ENCODE measurements around the gene FARS2.

The FARS2 gene

DNA sequence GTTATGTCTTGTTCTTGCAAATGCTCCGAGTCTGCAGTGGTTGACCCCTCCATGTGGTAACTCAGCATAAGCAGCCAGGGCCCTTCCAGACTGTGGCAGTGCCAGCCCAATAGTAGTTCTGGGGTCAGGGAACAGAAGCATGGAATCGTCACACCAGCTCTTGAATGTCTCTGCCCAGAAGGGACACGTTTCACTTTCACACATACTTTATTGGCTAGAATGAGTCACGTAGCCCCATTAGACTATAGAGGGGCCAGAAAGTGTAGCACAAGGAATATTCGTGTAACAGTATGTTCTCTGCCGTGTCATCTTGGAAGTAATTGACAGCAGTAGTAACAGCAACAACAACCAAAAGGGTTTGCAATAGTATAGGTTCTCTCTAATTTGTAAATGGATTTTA lies 254.7 kb downstream of the FARS2 start:
- H3K4me3 ChIP-seq (ENCODE audit: low read length): no peak overlapping the region
- TF ChIP-seq ZNF274 (IDR thresholded peaks at IDR 0.05; ENCODE audit: low read depth, low read length): no peak

DNA sequence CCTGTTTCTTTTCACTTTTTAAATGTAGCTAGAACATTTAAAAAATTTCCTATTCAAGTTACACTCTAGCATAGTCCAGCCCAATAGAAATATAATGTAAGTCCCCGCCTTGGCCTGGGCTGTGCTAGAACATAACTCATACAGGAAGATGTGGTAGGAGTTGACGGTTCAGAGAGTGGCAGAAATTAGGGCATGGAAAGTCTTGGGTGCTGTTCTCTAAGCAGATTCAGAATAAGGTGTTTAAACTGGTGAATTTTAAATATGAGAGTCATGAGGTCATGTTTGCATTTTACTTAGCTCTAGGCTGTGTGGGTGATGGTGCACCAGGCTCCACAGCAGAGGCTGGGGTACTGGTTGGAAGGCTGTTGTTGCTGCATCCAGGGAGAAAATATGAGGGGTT lies 256.5 kb downstream of the FARS2 start:
- no peak for TF ChIP-seq ZNF274 (IDR thresholded peaks at IDR 0.05; ENCODE audit: low read depth, low read length)
- H3K4me3 ChIP-seq (ENCODE audit: low read length): no peak overlapping the region

DNA sequence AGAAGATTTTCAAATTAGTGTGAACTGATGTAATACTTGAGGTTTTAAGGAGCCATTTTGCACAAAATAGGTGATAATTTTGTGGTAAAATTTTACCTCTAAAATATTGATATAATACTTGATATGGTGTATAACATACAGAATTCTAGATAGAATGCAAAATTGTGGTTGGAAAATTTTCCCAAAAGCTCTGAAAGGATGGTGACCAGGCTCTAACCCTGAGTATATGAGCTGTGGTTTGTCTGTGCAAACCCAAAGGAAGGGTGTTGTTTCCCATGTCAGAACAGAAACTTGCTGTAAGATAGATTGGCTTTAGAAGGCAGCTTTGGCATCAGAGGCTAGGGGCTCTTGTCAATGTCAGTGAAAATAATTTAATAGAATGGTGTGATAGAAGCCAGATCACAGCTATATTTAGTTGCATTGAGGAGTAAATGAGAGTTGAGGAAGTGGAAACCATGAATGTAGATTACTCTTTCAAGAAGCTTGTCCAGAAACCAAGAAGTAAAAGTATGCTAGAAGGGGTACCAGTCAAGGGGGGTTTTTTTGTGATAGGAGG lies 257.7 kb downstream of the FARS2 start:
- no peak overlapping the region for H3K4me3 ChIP-seq (ENCODE audit: low read length)
- TF ChIP-seq ZNF274 (IDR thresholded peaks at IDR 0.05; ENCODE audit: low read depth, low read length): no peak

DNA sequence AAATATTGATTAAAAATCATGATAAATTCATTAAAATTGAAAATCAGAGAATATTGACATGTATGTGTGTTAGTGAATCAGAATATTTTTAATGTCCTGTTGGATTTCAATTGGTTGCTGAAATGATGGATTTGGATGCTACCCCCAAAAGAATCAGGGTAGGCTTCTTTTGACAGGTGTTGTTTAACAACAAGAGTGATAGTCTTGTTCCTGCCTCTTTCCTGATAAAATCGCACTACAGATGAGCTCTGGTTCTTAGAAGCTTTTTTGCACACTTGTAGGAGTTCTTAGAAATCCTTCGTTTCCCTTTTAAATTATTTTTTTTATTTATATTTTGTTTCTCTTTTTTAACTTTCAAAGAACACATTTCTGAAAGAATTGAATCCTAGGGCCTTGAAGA lies 259.5 kb downstream of the FARS2 start:
- no peak overlapping the region for H3K4me3 ChIP-seq (ENCODE audit: low read length)
- no peak for TF ChIP-seq ZNF274 (IDR thresholded peaks at IDR 0.05; ENCODE audit: low read depth, low read length)

DNA sequence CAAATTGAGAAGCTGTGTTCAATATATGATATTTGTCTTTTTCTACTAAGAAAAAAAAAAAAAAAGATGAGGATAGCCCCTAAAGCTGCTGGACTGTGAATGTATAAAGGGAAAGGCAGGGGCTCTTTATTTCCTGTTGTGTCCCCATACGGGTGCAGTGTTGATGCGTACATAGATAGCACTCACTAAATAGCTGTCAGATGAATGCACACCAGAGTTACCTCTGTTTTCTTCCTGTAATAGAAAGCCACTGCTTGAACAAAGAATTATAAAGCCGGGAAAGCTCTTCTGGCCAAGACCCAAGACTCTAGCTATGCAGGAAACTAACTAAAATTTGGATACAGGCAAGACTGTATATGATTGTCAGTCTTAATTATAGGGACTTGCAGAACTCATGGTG lies 260.0 kb downstream of the FARS2 start:
- no peak for TF ChIP-seq ZNF274 (IDR thresholded peaks at IDR 0.05; ENCODE audit: low read depth, low read length)
- H3K4me3 ChIP-seq (ENCODE audit: low read length): no peak overlapping the region

DNA sequence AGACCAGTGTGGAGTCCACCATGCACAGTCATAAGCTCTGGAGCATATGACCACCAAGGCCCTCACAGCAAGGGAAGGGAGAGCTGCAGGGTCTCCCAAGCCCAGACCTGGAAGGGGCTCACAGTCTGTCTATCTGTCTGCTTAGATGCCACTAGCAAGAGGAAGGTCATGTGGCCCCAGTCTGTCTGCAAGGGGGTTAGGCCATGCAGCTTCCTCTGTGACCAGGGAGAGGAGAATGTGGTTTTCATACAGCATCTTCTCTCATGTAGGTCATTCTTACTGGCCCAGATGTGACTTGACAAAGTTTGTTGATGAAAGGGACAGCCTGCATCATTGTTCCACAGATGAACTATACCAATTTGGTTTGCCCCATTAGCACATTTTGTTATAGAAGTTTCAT lies 260.8 kb downstream of the FARS2 start:
- no peak for TF ChIP-seq ZNF274 (IDR thresholded peaks at IDR 0.05; ENCODE audit: low read depth, low read length)
- H3K4me3 ChIP-seq (ENCODE audit: low read length): no peak overlapping the region

DNA sequence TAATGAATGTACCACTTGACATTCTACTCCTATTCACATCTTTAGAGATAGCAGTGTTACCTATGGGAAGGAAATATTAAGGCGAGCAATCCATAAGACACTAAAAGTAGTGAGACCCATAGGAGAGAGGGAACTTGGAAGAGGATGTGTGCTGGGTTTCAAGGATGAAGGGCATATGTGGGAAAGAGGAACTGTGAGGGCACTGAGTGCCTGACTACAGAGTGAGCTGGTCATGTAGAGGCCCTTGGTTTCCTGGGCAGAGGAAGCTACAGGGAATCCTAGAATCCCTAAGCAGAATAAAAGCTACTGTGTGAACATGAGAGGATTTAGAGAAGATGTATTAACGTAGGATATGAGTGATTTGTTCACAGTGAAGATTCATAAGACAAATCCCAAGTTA lies 262.8 kb downstream of the FARS2 start:
- TF ChIP-seq ZNF274 (IDR thresholded peaks at IDR 0.05; ENCODE audit: low read depth, low read length): no peak
- no peak overlapping the region for H3K4me3 ChIP-seq (ENCODE audit: low read length)

DNA sequence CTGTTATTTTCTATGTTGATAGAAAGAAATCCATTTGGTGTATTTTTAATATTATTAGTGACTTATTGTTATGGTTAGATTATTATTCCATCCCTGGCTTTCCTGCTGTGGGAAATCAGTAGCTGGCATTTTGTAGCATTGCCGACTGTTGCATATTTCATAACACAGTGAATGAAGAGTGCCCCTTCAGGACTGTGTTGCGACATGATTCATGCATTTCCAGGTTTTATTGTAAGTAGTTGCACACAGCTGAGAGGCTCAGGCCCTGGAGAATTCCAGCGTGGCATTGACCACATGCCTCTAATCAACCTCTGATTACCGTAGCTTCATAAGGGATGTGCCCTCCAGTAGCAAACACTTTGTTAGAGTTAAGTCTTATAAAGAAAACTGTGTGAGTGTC lies 263.9 kb downstream of the FARS2 start:
- no peak overlapping the region for H3K4me3 ChIP-seq (ENCODE audit: low read length)
- TF ChIP-seq ZNF274 (IDR thresholded peaks at IDR 0.05; ENCODE audit: low read depth, low read length): no peak

DNA sequence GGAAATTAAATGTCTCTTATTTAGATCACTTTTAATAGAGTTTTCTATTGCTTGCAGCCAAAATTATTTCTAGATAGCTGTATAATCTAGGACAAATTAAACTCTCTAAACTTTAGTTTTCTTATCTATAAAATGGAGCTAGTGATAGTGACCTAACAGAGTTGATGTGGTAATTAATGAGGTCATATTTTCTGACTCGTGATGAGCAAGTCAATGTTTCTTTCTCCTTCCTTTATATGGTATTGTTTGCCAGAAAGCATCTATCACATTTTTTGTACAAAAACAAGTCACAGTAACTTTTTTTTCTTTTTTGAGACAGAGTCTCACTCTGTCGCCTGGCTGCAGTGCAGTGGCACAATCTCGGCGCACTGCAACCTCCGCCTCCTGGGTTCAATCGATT lies 267.7 kb downstream of the FARS2 start:
- no peak for TF ChIP-seq ZNF274 (IDR thresholded peaks at IDR 0.05; ENCODE audit: low read depth, low read length)
- H3K4me3 ChIP-seq (ENCODE audit: low read length): no peak overlapping the region

DNA sequence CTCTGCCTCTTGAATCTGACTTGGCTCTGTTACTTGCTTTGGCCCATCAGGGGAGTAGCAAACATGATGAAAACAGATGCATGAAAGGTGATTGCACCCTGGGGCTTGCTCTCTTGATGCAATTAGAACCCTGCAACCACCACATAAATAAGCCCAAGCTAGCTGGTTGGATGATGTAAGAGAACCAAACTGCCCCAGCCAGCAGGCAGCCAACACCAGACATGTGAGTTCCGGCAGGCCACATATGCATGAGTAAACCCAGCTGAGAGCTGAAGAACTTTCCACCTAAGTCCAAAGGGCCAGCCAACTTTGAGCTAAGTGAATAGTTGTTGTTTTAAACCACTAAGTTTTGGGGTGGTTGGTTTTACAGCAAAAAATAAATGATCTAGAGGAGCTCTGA lies 268.4 kb downstream of the FARS2 start:
- H3K4me3 ChIP-seq (ENCODE audit: low read length): no peak overlapping the region
- TF ChIP-seq ZNF274 (IDR thresholded peaks at IDR 0.05; ENCODE audit: low read depth, low read length): no peak

DNA sequence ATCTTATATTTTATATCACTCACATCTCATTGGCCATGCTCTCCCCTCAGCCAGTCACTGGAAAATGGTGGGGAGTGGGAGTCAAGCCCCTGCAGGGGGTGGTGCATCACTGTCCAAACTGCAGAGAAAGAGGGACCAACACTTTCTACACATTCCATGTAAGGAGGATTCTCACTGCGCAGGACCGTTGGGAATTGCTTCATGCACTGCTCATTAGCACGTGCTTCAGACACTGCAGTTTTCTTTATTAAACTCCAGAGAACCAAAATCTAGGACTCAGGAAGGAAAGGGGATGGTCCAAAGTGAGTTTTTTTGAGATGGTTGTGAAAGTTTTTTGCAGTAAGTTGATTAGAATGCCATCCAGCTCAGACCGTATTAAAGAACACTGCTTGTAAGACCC lies 269.8 kb downstream of the FARS2 start:
- H3K4me3 ChIP-seq (ENCODE audit: low read length): no peak overlapping the region
- no peak for TF ChIP-seq ZNF274 (IDR thresholded peaks at IDR 0.05; ENCODE audit: low read depth, low read length)

DNA sequence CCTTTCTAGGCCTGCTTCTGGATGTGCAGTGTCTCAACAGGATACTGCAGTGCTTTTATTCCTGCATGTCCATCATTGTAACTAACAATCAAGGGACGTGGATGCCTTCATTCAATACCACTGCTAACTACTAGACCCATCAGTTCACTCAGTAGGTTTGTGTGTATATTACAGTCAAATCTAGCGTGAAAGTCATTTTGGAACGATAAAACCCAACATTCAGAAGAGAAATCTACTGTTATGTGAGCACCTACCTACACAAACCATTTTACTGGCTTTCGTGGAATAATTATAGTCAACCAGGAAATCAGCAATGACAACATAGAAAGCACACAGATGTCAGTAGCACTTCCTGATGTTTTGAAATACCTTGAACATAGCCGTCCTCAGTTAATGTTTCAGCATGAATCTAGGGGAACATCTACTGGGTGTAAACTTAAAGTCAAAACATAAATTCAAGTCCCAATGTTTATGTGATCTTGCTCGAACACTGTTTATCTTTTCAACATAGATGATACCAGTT lies 270.6 kb downstream of the FARS2 start:
- no peak for TF ChIP-seq ZNF274 (IDR thresholded peaks at IDR 0.05; ENCODE audit: low read depth, low read length)
- no peak overlapping the region for H3K4me3 ChIP-seq (ENCODE audit: low read length)

DNA sequence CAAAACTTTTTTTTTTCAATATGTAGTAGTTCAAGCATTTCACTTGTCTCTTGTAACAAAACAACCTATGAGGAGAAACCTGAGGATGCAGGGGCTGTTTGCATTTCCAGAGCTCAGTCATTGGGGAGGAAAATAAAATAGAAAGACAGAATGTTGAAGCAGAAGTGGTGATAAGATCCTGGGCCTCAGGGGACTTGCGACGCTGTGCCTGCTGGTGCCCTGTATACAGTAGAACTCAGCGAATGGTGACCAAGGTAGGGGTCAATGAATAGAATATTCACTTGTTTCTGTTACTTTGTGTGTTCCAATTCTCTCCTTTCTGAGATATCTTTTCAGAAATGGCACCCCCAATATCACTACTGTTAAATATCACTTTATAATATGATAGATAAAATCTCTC lies 271.6 kb downstream of the FARS2 start:
- no peak overlapping the region for H3K4me3 ChIP-seq (ENCODE audit: low read length)
- TF ChIP-seq ZNF274 (IDR thresholded peaks at IDR 0.05; ENCODE audit: low read depth, low read length): no peak

DNA sequence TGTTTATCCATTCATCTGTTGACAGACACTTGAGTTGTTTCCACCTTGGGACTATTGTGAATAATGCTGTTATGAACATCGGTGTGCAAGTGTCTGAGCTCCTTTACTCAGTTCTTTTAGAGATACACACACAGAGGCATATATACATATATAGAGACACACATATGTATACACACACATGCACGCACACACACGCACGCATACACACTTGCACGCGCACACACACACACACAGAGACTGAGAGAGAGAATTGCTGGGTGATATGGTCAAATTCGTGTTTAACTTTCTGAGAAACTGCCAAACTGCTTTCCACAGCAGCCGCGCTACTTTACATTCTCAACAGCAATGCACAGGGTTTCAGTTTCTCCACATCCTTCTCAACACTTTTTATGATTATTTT lies 273.3 kb downstream of the FARS2 start:
- no peak overlapping the region for H3K4me3 ChIP-seq (ENCODE audit: low read length)
- TF ChIP-seq ZNF274 (IDR thresholded peaks at IDR 0.05; ENCODE audit: low read depth, low read length): no peak

DNA sequence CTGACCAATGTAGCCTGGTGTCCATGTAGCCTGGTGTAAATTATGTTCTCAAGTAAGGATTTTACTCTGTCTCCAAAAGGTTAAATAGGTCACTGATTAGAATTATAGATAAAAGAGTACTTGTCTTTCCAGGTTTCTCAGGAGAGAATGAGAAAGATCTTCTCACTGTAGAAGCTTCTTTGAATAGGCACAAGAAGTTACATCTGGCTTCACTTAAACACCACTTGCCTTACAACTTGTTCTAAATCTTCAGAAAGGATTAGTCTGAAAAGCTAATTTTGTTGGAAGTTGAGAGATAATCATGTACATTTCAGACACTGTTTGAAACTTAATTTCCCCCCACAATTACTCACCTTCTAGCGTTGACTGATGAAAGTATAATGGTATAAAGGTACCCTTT lies 275.3 kb downstream of the FARS2 start:
- TF ChIP-seq ZNF274 (IDR thresholded peaks at IDR 0.05; ENCODE audit: low read depth, low read length): no peak
- H3K4me3 ChIP-seq (ENCODE audit: low read length): no peak overlapping the region

DNA sequence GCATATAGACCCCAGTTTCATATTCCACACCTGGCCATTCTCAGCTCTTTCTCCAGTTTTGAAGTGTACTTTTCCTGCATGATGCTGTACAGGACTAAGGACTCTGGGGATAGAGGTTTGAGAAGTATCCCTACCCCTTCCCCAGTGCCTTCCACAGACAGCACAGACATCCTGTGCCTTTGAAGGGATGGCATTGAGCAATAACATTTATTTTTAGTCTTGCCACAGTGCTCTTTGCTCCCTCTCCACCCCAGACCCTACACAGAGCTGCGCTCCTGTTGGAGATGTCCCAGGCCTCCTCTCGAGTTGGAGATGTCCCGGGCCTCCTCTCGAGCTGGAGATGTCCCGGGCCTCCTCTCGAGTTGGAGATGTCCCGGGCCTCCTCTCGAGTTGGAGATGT lies 275.8 kb downstream of the FARS2 start:
- no peak overlapping the region for H3K4me3 ChIP-seq (ENCODE audit: low read length)
- TF ChIP-seq ZNF274 (IDR thresholded peaks at IDR 0.05; ENCODE audit: low read depth, low read length): no peak
